GM18858 (cell line): ENCODE data around the gene CCDC88C.

Experiments used
- ATAC-seq: cut with Tn5 transposase; IDR thresholded peaks from one replicate; pipeline ENCODE4 v1.9.1; 2021; ENCODE audit not compliant: unreplicated experiment

CCDC88C gene

DNA sequence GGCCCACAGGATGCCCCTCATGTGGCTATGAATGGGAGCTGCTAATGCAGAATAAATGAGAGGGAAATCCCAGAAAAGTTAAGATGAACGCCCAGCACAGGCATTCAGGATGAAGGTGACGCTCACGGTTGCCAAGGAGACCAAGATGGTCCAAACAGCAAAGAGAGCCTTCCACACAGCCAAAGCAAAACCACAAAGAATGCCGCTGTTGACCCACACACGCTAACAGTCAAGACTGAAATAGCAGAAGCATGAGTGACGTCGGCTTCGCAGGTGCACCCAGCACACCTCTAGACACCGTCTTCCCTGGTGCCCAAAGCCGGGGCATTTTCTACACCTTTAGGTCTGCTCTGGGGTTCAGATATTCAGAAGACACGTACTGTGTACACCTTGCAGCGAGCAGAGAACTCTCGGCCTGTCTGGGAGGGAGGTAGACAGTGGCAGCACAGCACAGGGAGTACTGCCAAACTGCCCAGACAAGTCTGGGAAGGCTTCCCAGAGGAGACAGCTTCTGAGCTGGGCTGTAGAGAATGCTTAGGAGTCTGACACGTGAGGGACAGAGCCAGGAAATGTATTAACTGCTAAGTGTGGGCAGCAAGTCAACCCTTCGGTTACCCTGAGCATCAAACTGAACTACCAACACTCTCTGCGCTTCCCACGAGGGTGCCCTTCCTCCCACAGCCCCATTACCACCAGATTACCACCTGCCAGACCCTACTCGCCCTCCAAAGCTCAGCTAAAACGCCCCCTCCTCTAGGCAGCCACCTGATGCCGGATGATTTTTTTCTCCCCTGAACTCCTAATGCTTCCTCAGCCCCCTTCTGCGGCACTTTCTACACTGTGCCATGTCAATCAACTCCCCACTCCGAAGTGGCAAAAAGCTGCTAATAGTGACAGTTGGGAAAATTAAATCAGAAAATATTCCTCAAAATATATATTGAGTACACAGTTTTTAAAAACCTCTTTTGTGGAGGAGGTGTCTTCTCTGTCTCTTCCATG, 50.1 kb downstream of the CCDC88C start:
- ATAC-seq, result peak; percentile 69

DNA sequence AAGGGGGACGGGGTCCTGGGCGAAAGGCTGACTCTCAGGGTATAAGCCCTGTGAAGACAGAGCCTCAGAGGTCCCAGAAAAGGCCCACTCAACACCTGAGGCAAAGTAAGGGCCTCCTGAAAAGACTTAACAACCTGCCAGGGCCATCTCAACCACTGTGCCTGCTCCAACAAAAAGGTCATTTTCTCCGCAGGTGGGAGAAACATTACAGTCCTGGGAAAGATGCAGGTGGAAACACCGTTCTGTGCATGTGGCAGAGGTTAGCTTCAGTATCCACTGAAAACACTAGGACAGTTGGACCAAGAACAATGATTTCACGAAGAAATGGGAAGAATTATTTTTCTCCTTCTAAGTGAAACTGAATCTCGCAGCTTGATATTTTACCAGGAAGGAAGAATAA, 50.9 kb downstream of the CCDC88C start:
- no peak for ATAC-seq

DNA sequence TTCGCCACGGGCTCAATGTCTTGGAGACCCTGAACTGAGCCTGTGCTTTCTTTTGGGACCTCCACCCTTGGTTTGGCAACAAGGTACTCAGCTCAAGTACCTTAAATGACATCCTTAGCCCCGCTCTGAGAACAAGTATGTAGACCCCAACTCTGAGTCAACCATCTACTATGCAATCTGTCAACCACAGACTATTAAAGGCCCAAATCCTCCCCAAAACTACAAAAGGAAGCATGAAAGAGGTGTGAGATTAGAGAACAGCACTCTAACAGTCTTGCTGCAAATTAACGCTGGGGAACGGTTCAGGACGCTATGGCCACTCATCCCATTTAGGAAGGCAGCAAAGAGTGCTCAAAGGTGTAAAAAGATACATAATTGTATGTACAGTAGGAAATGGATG, 52.1 kb downstream of the CCDC88C start:
- ATAC-seq, result no peak

DNA sequence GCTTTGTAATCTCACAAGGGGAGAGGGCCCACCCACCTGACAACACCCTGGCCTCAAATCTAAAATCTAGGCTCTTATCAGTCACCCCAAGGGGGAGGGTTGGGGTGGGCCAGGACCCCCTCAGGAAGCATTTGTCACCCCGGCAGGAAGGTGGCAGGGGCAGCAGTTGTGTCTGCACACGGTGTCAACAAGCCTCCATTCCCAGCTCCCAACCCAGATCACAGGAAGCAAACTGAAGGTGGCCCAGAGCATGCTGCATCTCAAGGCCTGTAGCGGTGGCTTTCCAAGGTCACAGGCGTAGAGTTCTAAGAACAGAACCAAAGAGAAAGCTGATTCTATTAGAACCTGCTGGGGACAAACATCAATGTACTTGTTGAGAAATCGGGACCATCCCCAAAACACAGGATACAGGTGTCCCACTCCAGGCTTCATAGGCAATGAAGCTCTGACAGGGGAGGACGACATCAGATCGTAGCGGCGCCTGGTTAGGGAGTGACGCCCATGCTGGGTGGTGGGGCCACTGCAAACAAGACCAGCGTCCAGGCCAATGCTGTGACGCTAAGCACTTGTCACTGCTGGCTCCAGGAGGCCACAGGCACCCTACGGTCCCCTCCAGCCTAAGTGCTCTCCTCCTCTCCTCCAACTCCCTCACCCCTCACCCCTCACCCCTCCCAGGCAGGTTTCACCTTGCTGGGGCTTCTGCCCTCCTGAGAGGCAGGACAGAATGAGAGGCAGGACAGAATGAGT, 52.9 kb downstream of the CCDC88C start:
- ATAC-seq, result no peak

DNA sequence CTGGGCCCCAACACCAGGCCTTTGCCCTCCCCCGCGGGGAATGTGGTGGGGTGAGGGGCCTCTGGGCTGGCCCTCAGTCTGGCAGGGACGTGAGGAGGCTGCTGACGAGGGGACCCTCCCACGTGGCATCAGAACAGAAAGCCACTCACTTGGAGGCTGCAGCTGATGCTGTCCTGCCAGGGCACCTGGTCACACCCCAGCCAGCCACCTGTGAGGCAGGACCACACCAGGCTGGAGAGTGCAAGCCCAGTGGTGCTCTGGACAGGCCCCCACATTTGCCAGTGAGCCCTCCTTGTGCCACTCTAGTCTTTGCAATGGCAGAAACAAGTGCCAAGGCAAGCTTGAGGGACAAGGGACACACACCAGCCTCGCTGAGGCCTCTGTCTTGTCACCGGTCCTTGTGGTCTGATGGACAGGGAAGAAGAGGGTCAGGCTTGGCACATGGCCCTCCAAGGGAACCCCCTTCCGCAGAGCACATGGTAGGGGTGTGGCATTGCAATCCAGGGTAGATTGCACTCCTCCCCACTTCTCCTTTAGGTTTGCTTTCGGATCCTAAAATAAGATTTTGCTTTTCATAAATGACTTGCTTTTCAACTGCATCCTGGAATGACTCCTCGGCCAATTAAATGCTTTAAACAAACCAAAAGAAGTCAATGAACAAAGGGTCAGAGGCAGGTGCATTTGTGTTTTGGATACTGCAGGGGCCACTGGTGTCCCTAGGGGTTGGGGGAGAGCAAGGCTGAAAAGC, 53.7 kb downstream of the CCDC88C start:
- ATAC-seq, result peak; percentile 50

DNA sequence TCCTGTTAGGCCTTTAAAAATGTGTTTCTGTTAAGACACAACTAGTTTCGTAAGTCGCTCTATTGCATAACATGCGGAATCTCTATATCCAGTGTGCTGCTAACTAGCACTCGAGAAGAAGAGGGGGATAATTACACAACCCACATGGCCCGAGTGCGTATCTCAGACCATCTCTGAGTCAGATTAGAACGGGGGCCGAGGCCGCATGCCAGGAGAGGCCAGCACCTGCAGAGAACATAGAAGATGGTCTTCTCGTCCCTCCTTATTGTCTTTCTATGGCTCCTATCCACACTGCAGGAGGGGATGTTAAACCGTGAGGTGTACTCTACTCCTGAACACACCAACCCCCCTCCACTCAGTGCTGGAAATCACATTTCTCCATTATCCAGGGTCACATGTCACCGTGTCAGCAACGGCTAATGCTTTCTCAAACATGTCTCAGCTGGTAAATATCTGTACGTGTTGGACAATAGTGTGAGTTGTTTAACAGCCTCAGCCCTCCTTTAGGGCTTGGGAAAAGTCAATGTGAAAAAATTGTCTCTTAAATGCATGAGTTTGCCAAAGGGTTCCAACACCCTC, 56.3 kb downstream of the CCDC88C start:
- ATAC-seq, result no peak

DNA sequence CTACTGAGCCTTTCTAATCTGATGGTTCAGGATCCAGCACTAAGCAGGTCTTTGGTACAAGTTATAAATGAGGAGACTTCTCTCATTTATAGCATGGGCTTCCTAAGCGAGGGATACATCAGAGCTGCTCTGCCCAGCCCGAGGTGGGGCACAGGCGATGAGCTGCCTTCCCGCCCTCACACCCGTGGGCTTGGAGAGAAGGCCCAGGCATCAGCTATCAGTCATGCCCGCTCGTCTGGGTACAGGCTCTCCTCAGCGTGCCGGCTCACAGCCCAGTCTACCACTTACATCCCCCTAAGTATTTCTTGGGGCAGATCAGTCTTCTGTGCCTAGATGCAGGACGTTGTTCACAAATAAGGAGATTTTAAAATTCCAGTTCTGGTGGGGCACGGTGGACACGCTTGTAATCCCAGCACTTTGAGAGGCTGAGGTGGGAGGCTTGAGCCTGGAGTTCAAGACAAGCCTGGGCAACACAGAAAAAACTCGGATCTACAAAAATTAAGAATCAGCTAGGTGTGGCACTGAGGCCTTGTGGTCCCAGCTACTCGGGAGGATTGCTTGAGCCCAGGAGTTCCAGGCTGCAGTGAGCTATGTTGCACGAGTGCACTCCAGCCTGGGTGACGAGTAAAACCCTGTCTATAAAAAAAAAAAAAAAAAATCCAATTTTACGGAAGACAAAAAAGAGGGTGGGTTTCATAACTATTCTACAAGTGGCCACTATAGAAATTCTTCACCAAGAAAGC, 57.0 kb downstream of the CCDC88C start:
- no peak for ATAC-seq

DNA sequence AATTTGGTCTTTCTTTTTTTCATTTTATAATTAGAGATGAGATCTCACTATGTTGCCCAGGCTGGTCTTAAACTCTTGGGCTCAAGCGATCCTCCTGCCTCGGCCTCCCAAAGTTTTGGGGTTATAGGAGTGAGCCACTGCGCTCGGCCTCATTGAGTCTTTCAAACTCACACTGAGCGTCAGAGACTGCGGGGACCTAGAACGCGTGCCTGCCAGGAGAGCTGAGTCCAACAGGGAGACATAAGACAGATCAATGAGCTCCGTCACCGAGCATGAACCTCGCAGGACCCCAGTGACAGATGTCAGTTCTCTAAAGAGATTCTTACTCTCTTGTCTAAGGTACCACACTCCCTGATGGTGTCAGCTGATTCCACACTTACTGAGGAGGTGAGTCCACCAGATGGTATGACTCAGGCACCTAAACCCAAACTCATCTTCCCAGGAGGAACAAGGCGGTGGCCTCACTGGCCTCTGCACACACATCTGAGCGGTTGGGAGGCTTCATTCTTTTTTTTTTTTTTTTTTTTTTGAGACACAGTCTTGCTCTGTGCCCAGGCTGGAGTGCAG, 58.9 kb downstream of the CCDC88C start:
- ATAC-seq, result no peak

DNA sequence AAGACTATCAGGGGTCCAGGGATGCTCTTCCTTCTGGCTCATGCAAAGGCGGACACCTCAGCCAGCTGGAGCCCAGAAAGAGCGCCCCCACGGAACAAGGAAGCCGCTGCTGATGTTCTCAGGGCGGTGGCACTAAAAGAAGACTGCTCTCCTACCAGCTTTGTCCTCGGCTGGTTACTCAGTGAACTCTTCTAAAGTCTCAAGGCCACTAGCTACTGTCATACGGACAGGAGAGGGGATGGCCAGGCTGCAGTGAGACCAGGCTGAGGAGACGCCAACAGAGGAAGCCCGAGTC, 59.6 kb downstream of the CCDC88C start:
- ATAC-seq, result no peak

DNA sequence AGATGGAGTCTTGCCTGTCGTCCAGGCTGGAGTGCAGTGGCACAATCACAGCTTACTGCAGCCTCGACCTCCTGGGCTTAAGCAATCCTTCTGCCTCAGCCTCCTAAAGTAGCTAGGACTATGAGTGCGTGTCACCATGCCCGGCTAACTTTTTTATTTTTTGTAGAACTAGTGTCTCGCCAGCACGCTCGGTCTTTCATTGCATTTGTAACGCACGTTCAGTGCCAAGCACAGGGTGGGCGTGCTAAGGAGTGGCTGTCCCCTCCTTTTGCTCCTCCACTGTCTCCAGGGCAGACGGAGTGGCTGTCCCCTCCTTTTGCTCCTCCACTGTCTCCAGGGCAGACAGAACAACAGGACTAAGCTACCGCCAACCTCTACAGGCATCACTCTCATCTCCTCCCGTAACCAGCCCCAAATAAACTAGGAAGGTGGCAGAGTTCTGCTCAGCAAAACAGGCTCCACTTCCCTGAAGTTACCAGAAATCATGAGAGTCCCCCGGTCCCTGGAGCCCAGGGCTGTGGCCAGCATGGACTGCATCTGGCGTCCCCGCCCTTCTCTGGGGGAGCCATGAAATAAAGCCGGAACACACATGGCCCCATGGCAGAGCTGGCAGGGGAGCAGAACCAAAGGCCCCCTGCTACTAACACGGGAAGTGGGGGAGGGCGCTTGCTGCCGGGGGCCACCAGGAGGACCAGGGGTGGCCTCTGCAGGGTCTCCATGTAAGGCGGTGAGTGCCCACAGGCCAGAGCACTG, 60.2 kb downstream of the CCDC88C start:
- no peak for ATAC-seq

DNA sequence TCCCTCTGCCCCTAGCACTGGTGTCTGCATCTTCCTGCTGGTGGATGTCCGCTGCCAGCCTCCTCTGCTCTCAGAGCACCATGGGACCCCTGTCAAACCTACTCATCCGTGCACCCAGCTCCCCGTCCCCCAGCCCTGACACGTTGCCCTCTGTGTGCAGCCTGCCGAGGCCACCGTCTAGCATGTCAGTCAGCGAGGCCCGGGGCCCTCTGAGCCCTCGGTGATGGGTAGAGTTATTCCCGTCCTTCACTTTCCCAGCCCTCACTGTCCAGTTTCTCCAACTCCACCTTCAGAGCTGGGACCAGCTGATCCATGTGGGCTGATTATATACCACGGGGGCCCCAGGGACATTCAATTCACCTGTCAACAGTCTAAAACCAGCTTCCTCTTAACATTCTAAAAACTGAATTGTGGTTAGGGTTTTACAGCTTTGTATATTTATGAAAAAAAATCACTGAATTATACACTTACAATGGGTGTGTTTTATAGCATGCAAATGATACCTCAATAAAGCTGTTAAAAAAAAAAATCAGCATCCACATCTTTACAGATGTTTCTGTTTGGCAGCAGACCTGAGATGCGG, 61.3 kb downstream of the CCDC88C start:
- ATAC-seq, result no peak

DNA sequence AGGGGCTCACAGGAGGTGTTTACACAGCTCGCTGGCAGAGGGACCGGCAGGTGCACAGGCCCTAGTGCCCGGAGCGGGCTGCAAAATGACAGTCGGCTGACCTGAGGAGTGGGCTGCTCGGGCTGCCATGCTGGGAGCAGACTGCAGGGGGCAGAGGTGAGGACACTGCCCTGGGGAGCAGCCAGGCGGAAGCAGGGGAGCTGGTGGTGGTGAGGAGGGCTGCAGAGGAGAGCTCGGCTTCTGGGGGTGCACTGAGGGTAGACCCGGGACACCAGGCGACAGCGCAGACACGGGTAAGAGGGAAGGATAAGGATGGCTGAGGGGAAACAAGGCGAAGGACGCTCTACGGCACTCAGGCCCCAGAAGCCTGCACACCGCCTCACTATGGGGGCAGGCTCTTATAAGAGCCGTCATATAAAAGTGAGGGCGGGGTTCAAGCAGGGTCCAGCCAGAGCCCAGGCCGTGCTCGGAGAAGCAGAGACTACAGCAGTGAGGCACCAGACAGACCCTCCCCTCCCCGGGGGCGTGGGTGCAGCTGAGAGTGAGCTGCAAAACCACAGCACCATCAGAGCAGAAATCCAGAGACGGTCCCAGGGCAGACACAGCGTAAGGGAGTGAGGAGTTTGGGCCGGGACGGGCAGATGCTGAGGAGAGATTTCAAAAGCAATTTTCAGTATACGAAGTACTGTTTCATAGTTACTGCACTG, 62.5 kb downstream of the CCDC88C start:
- ATAC-seq, result no peak

DNA sequence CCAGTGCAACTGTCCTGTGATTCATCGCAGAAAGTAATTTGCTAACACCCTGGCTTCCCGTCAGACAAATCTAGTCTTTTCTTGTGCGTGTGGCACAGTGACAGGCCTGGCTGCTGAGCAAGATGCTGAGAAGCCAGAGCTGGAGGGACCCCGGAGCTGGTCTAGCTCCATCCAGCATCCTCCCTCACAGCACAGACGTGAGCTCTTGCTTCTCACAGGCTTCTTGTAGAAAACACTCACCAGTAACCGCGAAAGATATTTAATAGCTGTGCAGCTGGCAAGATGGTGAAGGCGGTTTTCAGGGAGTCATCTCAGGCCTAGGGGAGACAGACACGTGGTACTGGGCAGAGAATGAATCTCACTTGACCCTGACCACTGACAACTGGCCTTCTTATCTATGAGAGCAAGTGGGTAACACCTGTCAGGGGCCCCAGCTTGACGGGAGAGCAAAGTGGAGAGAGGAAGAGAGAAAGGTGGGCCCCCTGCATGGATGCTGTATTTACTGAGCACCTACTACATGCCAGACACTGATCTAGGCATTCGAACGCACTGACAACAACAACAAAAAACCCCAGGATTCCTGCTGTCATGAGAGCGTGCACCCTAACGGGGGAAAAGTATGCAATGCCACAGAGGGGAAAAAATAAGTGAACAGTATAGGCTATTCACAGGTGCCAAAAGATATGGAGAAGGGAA, 63.3 kb downstream of the CCDC88C start:
- no peak for ATAC-seq

DNA sequence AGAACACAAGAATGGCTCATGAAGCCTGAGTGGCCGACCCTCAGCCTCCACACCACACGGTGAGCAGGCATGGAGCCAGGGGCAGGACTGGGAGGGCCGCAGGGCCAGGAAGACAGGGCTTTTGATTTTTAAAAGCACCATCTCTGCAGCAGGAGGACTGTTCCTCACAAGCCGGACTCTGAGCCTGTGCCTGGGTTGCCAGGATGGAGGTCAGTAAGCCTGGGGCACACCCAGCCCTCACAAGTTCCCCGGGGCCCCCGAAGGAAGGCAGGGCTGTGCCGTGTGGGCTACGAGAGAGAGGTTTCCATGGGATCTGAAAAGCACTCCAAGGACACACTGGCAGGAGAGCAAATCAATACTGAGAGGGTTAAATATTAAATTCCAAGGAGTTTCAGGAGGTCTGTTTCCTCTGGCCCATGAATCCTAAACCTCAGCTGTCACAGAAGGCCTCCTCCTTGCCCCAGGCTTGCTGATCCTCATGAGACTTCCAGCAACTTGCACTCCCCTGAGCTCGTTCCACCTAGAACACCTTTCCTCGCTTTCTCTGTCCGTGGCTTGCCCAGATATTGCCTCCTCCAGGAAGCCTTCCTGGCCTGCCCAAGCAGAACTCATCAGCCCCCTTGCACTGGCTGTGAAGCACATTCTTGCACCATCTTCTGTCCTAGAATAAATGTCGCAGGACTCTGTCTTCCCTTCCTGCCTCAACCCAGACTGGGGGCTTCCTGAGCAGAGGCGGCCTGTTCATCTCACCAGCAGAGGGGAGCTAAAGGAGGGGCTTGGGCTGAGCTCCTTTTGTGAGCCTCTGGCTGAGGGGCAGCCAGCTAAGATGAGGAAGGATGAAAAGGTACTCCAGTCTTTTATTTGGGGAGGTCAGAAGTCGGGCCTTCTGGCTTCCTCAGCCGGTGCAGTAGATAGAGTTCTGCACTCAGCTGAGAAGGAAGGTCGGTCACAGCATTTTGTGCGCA, 64.6 kb downstream of the CCDC88C start:
- no peak for ATAC-seq

DNA sequence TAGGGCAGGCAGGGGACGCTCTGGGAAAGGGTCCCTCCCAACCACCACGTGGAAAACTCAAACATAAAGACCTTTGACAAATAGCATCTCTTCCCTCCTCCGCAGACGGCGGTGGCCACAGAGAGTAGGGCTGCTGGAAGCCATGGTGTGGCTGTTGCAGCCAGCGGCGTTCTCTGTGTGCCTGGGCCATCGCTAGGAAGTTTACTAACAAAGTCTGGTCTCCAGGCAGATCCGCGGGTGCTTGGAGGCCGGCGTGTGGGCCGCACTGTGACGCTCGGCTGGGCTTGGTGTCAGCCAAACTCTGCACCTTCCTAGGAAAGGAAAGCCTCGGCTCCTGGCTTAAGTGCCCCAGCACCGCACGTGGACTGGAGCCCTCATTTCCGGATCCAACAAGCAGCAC, 65.6 kb downstream of the CCDC88C start:
- ATAC-seq, result no peak

DNA sequence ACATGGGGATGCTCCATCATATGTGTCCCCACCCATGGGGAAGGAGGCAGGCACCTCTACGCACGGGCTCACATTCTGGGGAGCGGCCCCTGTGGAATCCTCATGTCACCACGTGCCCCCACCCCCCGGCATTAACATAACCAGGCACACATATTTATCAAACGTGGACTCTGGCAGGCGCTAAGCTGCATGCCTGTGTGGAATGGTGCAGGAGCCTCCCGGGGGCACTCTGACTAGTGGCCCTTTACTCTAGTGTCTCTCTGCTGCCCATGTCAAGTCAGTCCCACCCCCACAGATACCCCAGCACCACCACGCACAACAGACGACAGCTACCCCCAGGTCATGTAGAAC, 66.1 kb downstream of the CCDC88C start:
- ATAC-seq, result no peak
